Spleen (tissue), 11 donors: Measurements from ENCODE around the gene DLG5. TPM values are rescaled to one million over a fixed set of nuclear protein-coding genes. Genes with fewer than 3 reads are reported as not detected.

Experiments used
- DNase-seq: peaks from one replicate; pipeline ENCODE4 v3.0.0-alpha.2; 2020
- H3K27ac ChIP-seq, 8 donors: fragments of 200-600 bp; sonication (generic) in 7 of 8; 1 replicate in 4 of 8; 2 replicates in 4 of 8; pipeline versions ENCODE4 v1.5.0 to v1.8.0; 2016 to 2021; ENCODE audit warnings: inconsistent platforms in 4 of 8, mild to moderate bottlenecking in 4 of 8, moderate library complexity in 1 of 8
- H3K27me3 ChIP-seq, 7 donors: fragments of 200-600 bp; sonication (generic) in 6 of 7; replicated peaks in 1 of 7; 1 replicate in 4 of 7; 2 replicates in 3 of 7; pipeline versions ENCODE4 v1.5.0 to v1.8.0; 2016 to 2021; ENCODE audit warnings: inconsistent platforms in 3 of 7, mild to moderate bottlenecking in 1 of 7
- H3K36me3 ChIP-seq, 6 donors: fragments of 200-600 bp; sonication (generic) in 5 of 6; 1 replicate in 4 of 6; 2 replicates in 2 of 6; pipeline versions ENCODE4 v1.5.0 to v1.8.0; 2016 to 2021; ENCODE audit warnings: inconsistent platforms in 2 of 6
- H3K4me1 ChIP-seq, 6 donors: fragments of 200-600 bp; sonication (generic) in 5 of 6; 1 replicate in 3 of 6; 2 replicates in 3 of 6; pipeline versions ENCODE4 v1.5.0 to v1.8.0; 2016 to 2021; ENCODE audit warnings: inconsistent platforms in 3 of 6
- H3K4me3 ChIP-seq, 8 donors: fragments of 200-600 bp; sonication (generic) in 7 of 8; 1 replicate in 4 of 8; 2 replicates in 4 of 8; pipeline versions ENCODE4 v1.5.0 to v1.8.0; 2016 to 2021; ENCODE audit warnings: inconsistent platforms in 4 of 8, mild to moderate bottlenecking in 4 of 8, moderate library complexity in 2 of 8
- H3K9me3 ChIP-seq, 8 donors: fragments of 200-600 bp; sonication (generic) in 7 of 8; 1 replicate in 4 of 8; 2 replicates in 4 of 8; pipeline versions ENCODE4 v1.5.0 to v1.8.0; 2016 to 2021; ENCODE audit warnings: inconsistent platforms in 4 of 8
- POLR2A ChIP-seq, 3 donors: fragments of 450-650 bp; IDR thresholded peaks; one replicate each; pipeline ENCODE4 v1.5.1; 2017; ENCODE audit warnings: antibody characterized with exemption in 3 of 3, mild to moderate bottlenecking in 1 of 3
- POLR2AphosphoS5 ChIP-seq, 3 donors: sonication (generic); formaldehyde crosslinking; IDR thresholded peaks; one replicate each; pipeline ENCODE4 v1.5.1; 2017; ENCODE audit warnings: antibody characterized with exemption in 3 of 3
- WGBS, 5 donors: extraction: QIAGEN DNeasy Blood & Tissue Kit in 3 of 5; methylation state at CpG; one replicate each; pipeline versions ENCODE4 v1.1.5 to v1.1.7; 2013 to 2018; 5-methylcytosine and 5-hydroxymethylcytosine counted together
- intact Hi-C: fragments of 100-400 bp; cut with DNase I; formaldehyde crosslinking; loops from one replicate; pipeline ENCODE4 v1.15.0; 2023; ENCODE audit warnings: low total_unique reads
- polyA plus RNA-seq, 3 donors: library from polyadenylated mRNA; stranded (reverse); fragments of 200-250 nt; gene quantifications; one replicate each; pipeline ENCODE4 v1.2.1, GENCODE V29; 2013
- total RNA-seq, 7 donors: library from RNA; depleted of rRNA in 3 of 7; stranded (reverse); fragments of >200 nt in 3 of 7; fragmentation: NEBNext Ultra II Directional in 4 of 7; extraction: Animal tissue kit (Norgen Biotek cat#: 25700) in 4 of 7; gene quantifications; one replicate each; pipeline versions ENCODE4 v1.1.0 to v1.2.1, GENCODE V29; 2016 to 2021
- TF ChIP-seq, protein P1 (sequence below), 11 experiments: fragments of 200-600 bp in 7 of 11; fragments of 450-650 bp in 4 of 11; sonication (generic) in 4 of 11; IDR thresholded peaks in 8 of 11; conservative IDR thresholded peaks in 3 of 11; 1 replicate in 7 of 11; 2 replicates in 4 of 11; pipeline versions ENCODE4 v1.4.0 to v1.8.0; 2016 to 2021; ENCODE audit warnings: antibody characterized with exemption in 11 of 11, inconsistent platforms in 4 of 11, mild to moderate bottlenecking in 1 of 11
- donor health status: healthy with polysubstance abuse.
- donor health status: DM: no; HTN: no; CAD: no; lungs with moderate emphysema.
- donor health status: DM: no; HTN: no; CAD: no.
- donor health status: Bipolar disorder and iron deficiency.
- donor health status: healthy.
- donor health status: DM: no; HTN: no; CAD: no.
- donor health status: DM: yes; HTN: yes; CAD: no.

DLG5 gene
- total and polyA plus RNA-seq, 10 donors: 2.0 to 14.4 (median 8.8) TPM

DNA sequence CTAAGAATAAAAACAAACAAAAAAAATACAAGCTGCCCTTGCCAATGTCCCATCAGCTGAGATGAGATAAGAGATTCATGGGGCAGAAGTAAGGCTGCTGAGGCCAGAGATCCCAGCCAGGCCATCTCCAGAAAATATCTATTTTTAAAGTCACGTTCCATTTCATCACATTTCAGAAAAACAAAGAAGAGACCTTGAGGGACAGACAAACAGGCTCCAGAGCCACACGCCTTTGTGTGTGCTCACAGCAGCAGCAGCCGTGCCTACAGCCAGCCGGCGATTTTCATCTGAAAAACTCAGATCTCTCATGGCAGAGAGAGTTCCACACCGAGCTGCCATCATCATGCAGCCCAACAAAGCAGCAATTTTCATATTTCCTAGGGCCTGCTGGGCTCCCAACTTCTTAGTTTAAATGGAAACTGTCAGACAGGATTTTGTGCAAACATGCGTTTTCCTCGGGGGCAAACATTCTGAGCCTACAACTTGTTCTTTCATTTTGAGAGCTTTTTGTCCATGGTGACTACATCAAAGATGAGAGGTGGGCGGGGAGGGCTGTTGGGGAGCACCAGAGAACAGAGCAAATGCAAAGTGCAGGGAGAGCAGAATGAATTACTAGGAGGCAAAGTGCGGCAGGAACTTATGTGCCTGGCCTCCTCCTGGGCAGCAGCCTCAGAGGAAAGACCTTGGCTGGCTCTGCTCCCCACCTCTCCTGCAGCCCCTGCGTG is 38.8 kb downstream of the DLG5 start:
- TF ChIP-seq, protein P1, sequence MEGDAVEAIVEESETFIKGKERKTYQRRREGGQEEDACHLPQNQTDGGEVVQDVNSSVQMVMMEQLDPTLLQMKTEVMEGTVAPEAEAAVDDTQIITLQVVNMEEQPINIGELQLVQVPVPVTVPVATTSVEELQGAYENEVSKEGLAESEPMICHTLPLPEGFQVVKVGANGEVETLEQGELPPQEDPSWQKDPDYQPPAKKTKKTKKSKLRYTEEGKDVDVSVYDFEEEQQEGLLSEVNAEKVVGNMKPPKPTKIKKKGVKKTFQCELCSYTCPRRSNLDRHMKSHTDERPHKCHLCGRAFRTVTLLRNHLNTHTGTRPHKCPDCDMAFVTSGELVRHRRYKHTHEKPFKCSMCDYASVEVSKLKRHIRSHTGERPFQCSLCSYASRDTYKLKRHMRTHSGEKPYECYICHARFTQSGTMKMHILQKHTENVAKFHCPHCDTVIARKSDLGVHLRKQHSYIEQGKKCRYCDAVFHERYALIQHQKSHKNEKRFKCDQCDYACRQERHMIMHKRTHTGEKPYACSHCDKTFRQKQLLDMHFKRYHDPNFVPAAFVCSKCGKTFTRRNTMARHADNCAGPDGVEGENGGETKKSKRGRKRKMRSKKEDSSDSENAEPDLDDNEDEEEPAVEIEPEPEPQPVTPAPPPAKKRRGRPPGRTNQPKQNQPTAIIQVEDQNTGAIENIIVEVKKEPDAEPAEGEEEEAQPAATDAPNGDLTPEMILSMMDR (IDR thresholded peaks at IDR 0.05 in 8 of 11, conservative IDR thresholded peaks at IDR 0.05 in 3 of 11): no peak
- TF ChIP-seq POLR2AphosphoS5 (IDR thresholded peaks at IDR 0.05) (no peak), POLR2A (IDR thresholded peaks at IDR 0.05) (no peak)
- WGBS, 5 donors: 53 to 73% (median 68%) methylated on average over 11 of the region's 11 CpGs
- DNase-seq: no peak
- peak overlapping the region in 2 of 8 donors; percentile 16 to 27 for H3K4me3 ChIP-seq
- no peaks in the 10 kb centered on the region for H3K27me3 ChIP-seq
- peak overlapping the region in 5 of 8 donors; percentile 10 to 45 (median 14) for H3K27ac ChIP-seq
- no peaks in the 10 kb centered on the region for H3K36me3 ChIP-seq
- intact Hi-C loops: no loop called here
- peaks cover 0 to 19% (median 10%) of the 10 kb centered on the region in 6 donors for H3K4me1 ChIP-seq
- no peaks in the 10 kb centered on the region for H3K9me3 ChIP-seq

DNA sequence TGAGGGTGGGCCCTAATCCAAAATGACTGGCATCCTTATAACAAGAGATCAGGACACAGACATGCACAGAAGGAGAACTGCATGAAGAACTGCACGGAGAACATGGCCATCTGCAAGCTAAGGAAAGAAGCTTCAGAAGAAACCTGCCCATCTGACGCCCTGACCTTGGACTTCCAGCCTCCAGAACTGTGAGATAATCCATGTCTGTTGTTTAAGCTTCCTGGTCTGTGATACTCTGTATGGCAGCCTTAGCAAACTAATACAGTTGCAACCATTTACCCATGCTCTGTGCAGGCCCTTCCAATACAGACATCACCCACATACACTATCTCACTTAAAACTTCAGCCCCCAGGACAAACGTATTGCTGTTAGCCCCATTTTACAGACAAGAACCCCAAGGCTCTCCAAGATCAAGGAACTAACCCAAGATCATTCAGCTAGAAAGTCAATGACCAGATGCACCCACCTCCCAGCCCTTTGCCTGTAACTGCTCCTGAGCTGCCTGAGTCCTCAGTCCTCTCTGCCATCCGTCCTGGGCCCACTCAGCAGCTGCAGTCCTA is 39.7 kb downstream of the DLG5 start:
- TF ChIP-seq POLR2A (IDR thresholded peaks at IDR 0.05): no peak
- TF ChIP-seq POLR2AphosphoS5 (IDR thresholded peaks at IDR 0.05): no peak
- TF ChIP-seq, protein P1 (IDR thresholded peaks at IDR 0.05 in 8 of 11, conservative IDR thresholded peaks at IDR 0.05 in 3 of 11): no peak
- H3K27ac ChIP-seq: peak overlapping the region in 4 of 8 donors; percentile 13 to 45 (median 22)
- 75 to 90% (median 84%) methylated on average over 4 of the region's 4 CpGs for WGBS, 5 donors

DNA sequence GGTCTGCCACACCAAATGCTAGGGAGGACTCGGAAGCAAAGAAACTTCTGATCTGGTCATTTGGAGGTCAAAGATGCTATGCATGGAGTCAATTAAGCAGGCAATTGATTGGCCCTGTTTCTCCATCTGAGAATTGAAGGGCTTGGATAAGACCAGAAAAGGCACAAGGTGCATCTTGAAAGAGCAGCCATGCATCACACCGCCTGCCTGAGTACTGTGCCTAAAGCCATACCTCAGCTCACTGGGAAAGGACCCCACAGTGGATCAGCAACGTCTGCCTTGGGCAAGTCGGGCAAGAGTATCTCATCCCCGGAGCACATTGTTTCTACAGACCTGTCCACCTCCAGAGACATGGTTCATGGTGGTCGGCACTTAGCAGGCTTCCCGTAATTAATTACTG is 42.4 kb downstream of the DLG5 start:
- H3K4me3 ChIP-seq: no peak overlapping the region
- H3K27me3 ChIP-seq: no peaks in the 10 kb centered on the region
- TF ChIP-seq POLR2A (IDR thresholded peaks at IDR 0.05) (no peak), POLR2AphosphoS5 (IDR thresholded peaks at IDR 0.05) (no peak)
- TF ChIP-seq, protein P1 (IDR thresholded peaks at IDR 0.05 in 8 of 11, conservative IDR thresholded peaks at IDR 0.05 in 3 of 11): no peak
- no peaks in the 10 kb centered on the region for H3K9me3 ChIP-seq
- peaks cover 0 to 19% (median 10%) of the 10 kb centered on the region in 6 donors for H3K4me1 ChIP-seq
- DNase-seq: no peak
- no peak overlapping the region for H3K27ac ChIP-seq
- WGBS, 5 donors: 89 to 96% (median 94%) methylated on average over 7 of the region's 7 CpGs
- intact Hi-C loops: no loop called here
- no peaks in the 10 kb centered on the region for H3K36me3 ChIP-seq

More for the DNA sequence above, 39.7 kb downstream of the DLG5 start:
- intact Hi-C loops: no loop called here
- H3K9me3 ChIP-seq: no peaks in the 10 kb centered on the region
- DNase-seq: no peak
- H3K4me1 ChIP-seq: peaks cover 0 to 19% (median 10%) of the 10 kb centered on the region in 6 donors
- H3K36me3 ChIP-seq: no peaks in the 10 kb centered on the region
- no peaks in the 10 kb centered on the region for H3K27me3 ChIP-seq
- H3K4me3 ChIP-seq: no peak overlapping the region

DNA sequence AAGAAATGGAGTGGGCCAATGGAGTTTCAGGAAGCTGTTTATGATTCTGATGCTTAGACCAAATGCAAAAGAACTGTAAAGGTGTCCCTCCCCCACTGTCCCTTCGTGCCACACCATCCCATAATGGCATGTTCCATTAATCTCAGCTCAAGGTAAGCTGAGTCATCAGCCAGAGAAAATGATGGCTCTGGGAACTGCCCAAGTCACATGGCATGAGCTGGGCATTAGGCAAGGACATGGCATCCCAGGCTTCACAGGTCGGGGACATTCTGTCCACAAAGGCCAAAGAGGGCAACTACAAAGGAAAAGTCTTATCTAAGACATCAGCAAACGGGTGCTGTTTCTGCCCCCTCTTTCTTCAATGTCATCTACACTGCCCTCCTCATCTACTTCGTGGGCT is 44.9 kb downstream of the DLG5 start:
- TF ChIP-seq POLR2AphosphoS5 (IDR thresholded peaks at IDR 0.05) (no peak), POLR2A (IDR thresholded peaks at IDR 0.05) (no peak)
- TF ChIP-seq, protein P1 (IDR thresholded peaks at IDR 0.05 in 8 of 11, conservative IDR thresholded peaks at IDR 0.05 in 3 of 11): no peak
- H3K9me3 ChIP-seq: no peaks in the 10 kb centered on the region
- H3K27me3 ChIP-seq: no peaks in the 10 kb centered on the region
- no peak overlapping the region for H3K27ac ChIP-seq
- DNase-seq: no peak
- WGBS, 5 donors: 65 to 83% (median 78%) methylated on average over 4 of the region's 4 CpGs
- intact Hi-C loops: no loop called here
- peaks cover 6 to 24% (median 17%) of the 10 kb centered on the region in 6 donors for H3K4me1 ChIP-seq
- no peaks in the 10 kb centered on the region for H3K36me3 ChIP-seq
- no peak overlapping the region for H3K4me3 ChIP-seq
